Measurements from ENCODE around the gene QRFP.

Gene QRFP

DNA sequence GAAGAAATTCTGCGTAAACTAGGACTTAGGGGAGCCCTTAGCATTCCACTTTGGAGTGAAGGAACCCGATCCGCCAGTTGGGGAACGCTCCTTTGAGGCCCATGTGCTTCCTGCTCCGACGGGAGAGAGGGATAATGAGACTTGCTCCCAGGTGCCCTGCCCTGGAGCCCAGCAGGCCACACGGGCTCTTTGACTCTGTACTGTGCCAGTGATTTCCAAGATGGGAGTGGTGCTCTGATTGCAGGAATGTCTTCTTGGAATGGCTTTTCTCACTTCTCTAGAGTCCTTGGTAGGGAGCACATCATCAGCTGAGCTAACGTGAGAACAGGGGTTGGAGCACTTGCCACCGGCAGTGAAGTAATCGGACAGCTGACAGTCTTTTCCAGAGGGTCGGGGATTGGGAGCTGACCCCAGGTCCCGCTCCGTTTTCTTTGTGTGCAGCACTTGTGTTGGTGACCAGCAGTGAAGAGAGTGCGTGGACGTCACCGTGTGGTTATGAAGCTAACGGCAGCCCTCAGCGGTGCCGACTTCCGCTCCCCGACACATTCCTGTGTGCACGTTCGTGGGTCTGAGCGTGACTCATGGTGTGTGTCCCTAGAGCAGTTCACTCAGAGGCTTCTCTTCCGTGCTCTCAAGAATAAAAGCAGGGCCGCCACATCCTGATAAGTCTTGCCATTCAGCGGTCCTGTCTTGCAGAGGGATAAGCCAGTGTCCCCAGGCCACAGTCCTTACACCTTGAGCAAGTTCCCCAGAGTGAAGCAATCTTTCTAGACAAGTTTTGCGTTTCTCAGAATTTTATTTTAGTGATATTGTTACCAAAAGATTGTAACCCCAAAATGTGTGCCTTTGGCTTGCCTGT lies 35.9 kb downstream of the QRFP start:
- H4K20me1 ChIP-seq (ENCODE audit: insufficient read depth) = no peaks in the 10 kb centered on the region
- no peaks in the 10 kb centered on the region for H3K79me2 ChIP-seq (ENCODE audit: insufficient read depth, low read depth)
- H3K4me1 ChIP-seq (ENCODE audit: low read depth, poor library complexity, severe bottlenecking) = no peaks in the 10 kb centered on the region
- H3K4me2 ChIP-seq = no peak overlapping the region
- H3K9ac ChIP-seq = no peak overlapping the region
- H3K36me3 ChIP-seq (ENCODE audit: insufficient read depth) = no peaks in the 10 kb centered on the region
- TF ChIP-seq CTCF (conservative IDR thresholded peaks at IDR 0.05; ENCODE audit: low read depth, low read length) = no peak
- no peaks in the 10 kb centered on the region for H3K27me3 ChIP-seq (ENCODE audit: insufficient read depth, low read depth)
- H3K27ac ChIP-seq = no peak overlapping the region
- H2AFZ ChIP-seq (ENCODE audit: low read depth) = no peak overlapping the region
- H3K4me3 ChIP-seq (IDR thresholded peaks at IDR 0.05; ENCODE audit: insufficient read depth, low read depth, low read length) = no peak overlapping the region

DNA sequence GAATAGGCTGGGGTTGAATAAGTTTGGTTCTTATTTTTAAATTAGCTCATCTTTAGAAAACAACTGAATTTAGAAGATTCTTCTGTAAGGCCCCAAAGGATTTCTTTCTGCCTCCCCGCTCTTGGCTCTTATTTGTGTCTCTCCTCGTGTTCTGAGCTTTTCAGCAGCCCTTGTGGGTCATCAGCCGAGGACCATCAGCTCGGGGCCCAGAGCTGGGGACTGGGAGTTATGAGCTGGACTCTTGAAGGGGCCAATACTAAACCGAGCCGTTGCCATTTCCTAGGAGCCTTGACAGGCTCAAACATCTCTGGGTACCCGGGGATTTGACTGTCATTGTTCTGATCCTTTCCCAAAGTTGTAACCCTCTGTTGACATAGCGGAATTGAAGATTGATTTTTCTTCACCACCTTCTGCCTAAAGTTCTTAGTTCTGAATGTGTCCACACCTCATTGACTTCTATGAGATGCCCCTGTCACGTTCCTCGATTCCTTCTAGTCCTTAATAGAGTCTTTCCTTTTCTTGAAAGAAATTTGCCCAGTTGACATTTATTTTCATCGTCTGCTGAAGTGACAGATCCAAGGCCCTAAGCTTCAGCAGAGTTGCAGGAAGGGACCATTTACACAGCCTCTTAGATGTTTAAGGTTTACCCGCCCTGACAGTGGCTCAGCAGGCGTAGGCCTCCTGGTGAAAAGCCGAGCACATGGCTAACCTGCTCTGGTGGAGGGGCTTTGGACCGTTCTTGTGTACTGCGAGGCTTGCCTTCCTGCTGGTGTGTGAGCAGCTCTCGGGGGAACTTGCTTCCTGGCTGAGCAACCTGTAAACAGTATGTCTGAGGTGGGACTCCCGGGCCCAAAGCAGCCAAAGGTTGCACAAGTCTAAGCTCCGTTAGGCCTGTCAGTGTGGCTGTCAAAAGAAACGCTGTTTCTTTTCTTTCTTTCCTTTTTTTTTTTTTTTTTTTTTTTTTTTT lies 37.6 kb downstream of the QRFP start:
- Histone ChIP-seq H3K27me3 (ENCODE audit: insufficient read depth, low read depth) (no peaks in the 10 kb centered on the region), H3K4me3 (IDR thresholded peaks at IDR 0.05; ENCODE audit: insufficient read depth, low read depth, low read length) (no peak overlapping the region), H3K27ac (no peak overlapping the region), H3K79me2 (ENCODE audit: insufficient read depth, low read depth) (no peaks in the 10 kb centered on the region), H2AFZ (ENCODE audit: low read depth) (no peak overlapping the region), H3K36me3 (ENCODE audit: insufficient read depth) (no peaks in the 10 kb centered on the region), H3K9ac (no peak overlapping the region), H4K20me1 (ENCODE audit: insufficient read depth) (no peaks in the 10 kb centered on the region), H3K4me1 (ENCODE audit: low read depth, poor library complexity, severe bottlenecking) (no peaks in the 10 kb centered on the region), H3K4me2 (no peak overlapping the region)
- TF ChIP-seq CTCF (conservative IDR thresholded peaks at IDR 0.05; ENCODE audit: low read depth, low read length) = no peak

GRCh38 chr9:130857864-130858738 lies 38.5 kb downstream of the QRFP start:
- H3K79me2 ChIP-seq (ENCODE audit: insufficient read depth, low read depth) = no peaks in the 10 kb centered on the region
- no peaks in the 10 kb centered on the region for H3K36me3 ChIP-seq (ENCODE audit: insufficient read depth)
- no peak overlapping the region for H2AFZ ChIP-seq (ENCODE audit: low read depth)

More at GRCh38 chr9:130857864-130858738, 38.5 kb downstream of the QRFP start:
- no peaks in the 10 kb centered on the region for H4K20me1 ChIP-seq (ENCODE audit: insufficient read depth)
- no peak overlapping the region for H3K4me3 ChIP-seq (IDR thresholded peaks at IDR 0.05; ENCODE audit: insufficient read depth, low read depth, low read length)
- no peak overlapping the region for H3K27ac ChIP-seq
- no peaks in the 10 kb centered on the region for H3K4me1 ChIP-seq (ENCODE audit: low read depth, poor library complexity, severe bottlenecking)
- H3K9ac ChIP-seq = no peak overlapping the region
- H3K27me3 ChIP-seq (ENCODE audit: insufficient read depth, low read depth) = no peaks in the 10 kb centered on the region
- H3K4me2 ChIP-seq = no peak overlapping the region
- TF ChIP-seq CTCF (conservative IDR thresholded peaks at IDR 0.05; ENCODE audit: low read depth, low read length) = no peak
